Measurements from ENCODE around the gene GPR37L1.

GPR37L1 gene

GRCh38 chr1:202088206-202088605 is 34.5 kb upstream of the GPR37L1 start:
- no peaks in the 10 kb centered on the region for H3K4me1 ChIP-seq (ENCODE audit: control insufficient read depth, insufficient read depth, low read length, unreplicated experiment)

DNA sequence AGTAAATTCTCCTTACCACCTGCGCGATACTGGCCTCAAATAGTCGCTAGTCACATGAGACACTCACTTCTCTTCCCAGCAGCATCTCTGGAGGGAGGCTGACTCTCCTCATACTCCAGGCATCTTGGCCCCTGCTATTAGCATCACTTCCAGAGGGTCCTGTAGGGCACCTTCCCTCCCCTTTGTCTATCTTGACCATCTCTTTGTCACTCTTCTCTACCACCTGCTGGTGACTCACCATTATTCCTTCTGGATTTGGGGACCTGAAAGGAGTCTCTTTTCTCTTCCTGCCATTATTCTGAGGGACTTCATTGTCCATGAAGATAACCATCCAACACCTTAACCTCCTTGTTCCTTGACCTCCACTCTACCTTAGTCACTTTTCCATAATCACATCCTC is 31.7 kb upstream of the GPR37L1 start:
- Histone ChIP-seq H2AFZ (ENCODE audit: low read length, unreplicated experiment) (no peak overlapping the region), H3K79me2 (ENCODE audit: control insufficient read depth, insufficient read depth, low read length, unreplicated experiment) (no peaks in the 10 kb centered on the region), H3K27me3 (ENCODE audit: insufficient read depth, low read length) (no peaks in the 10 kb centered on the region), H3K27ac (ENCODE audit: low read depth, low read length) (no peak overlapping the region), H3K4me3 (ENCODE audit: low read depth, low read length) (no peak overlapping the region), H3K4me1 (ENCODE audit: control insufficient read depth, insufficient read depth, low read length, unreplicated experiment) (no peaks in the 10 kb centered on the region), H3K36me3 (ENCODE audit: insufficient read depth, low read length) (no peaks in the 10 kb centered on the region)

More at GRCh38 chr1:202088206-202088605, 34.5 kb upstream of the GPR37L1 start:
- no peaks in the 10 kb centered on the region for H3K79me2 ChIP-seq (ENCODE audit: control insufficient read depth, insufficient read depth, low read length, unreplicated experiment)
- no peak overlapping the region for H3K27ac ChIP-seq (ENCODE audit: low read depth, low read length)
- no peaks in the 10 kb centered on the region for H3K36me3 ChIP-seq (ENCODE audit: insufficient read depth, low read length)
- H3K4me3 ChIP-seq (ENCODE audit: low read depth, low read length) = no peak overlapping the region
- no peak overlapping the region for H2AFZ ChIP-seq (ENCODE audit: low read length, unreplicated experiment)
- H3K27me3 ChIP-seq (ENCODE audit: insufficient read depth, low read length) = no peaks in the 10 kb centered on the region

DNA sequence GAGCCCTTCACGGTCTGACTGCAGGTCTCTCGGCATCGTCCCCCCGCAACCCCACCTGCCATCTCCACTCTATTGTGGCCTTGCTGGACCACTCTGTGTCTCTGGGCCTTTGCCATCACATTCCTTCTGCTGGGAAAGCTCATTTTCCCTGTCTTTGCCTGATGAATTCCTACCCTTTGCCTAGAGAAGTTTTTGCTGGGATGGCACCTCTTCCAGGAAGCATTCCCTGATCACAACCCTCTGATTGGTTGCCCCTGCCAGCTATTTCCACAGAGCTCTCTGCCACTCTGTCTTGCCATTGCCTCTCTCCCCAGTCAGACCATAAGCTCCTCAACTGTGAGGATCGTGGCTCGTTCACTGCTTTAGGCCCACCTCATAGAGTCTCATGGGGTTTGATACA is 28.9 kb upstream of the GPR37L1 start:
- Histone ChIP-seq H3K79me2 (ENCODE audit: control insufficient read depth, insufficient read depth, low read length, unreplicated experiment) (no peaks in the 10 kb centered on the region), H2AFZ (ENCODE audit: low read length, unreplicated experiment) (no peak overlapping the region), H3K27ac (ENCODE audit: low read depth, low read length) (no peak overlapping the region), H3K4me3 (ENCODE audit: low read depth, low read length) (no peak overlapping the region), H3K36me3 (ENCODE audit: insufficient read depth, low read length) (no peaks in the 10 kb centered on the region), H3K27me3 (ENCODE audit: insufficient read depth, low read length) (no peaks in the 10 kb centered on the region), H3K4me1 (ENCODE audit: control insufficient read depth, insufficient read depth, low read length, unreplicated experiment) (no peaks in the 10 kb centered on the region)

DNA sequence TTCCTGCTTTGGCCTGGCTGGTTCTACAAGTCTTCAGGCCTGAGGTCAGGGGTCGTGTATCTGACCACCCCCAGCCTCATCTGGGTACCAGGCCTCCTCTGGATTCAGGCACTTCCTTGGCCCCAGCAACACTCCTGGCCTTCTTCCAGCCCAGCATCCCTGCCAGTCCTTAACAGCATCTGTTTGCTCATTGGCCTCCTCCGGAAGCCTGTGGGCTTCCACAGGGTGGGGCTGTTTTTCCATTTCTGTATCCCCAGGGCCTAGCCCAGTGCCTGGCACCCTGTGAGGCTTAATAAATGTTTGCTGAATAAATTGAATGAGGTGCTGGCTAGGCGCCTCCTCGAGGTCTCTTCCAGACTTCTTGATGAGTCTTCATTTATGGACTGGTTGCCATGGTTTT is 21.5 kb upstream of the GPR37L1 start:
- Histone ChIP-seq H2AFZ (ENCODE audit: low read length, unreplicated experiment) (no peak overlapping the region), H3K4me3 (ENCODE audit: low read depth, low read length) (no peak overlapping the region), H3K27me3 (ENCODE audit: insufficient read depth, low read length) (no peaks in the 10 kb centered on the region), H3K4me1 (ENCODE audit: control insufficient read depth, insufficient read depth, low read length, unreplicated experiment) (peaks cover 11% of the 10 kb centered on the region), H3K36me3 (ENCODE audit: insufficient read depth, low read length) (no peaks in the 10 kb centered on the region), H3K27ac (ENCODE audit: low read depth, low read length) (no peak overlapping the region), H3K79me2 (ENCODE audit: control insufficient read depth, insufficient read depth, low read length, unreplicated experiment) (no peaks in the 10 kb centered on the region)

- H3K4me3 ChIP-seq (ENCODE audit: low read depth, low read length) = no peak overlapping the region
- H3K79me2 ChIP-seq (ENCODE audit: control insufficient read depth, insufficient read depth, low read length, unreplicated experiment) = no peaks in the 10 kb centered on the region
- H3K27ac ChIP-seq (ENCODE audit: low read depth, low read length) = no peak overlapping the region
- H2AFZ ChIP-seq (ENCODE audit: low read length, unreplicated experiment) = no peak overlapping the region
- H3K36me3 ChIP-seq (ENCODE audit: insufficient read depth, low read length) = no peaks in the 10 kb centered on the region
- no peaks in the 10 kb centered on the region for H3K27me3 ChIP-seq (ENCODE audit: insufficient read depth, low read length)
- peaks cover 15% of the 10 kb centered on the region for H3K4me1 ChIP-seq (ENCODE audit: control insufficient read depth, insufficient read depth, low read length, unreplicated experiment)
Measured at GRCh38 chr1:202104073-202104472, 18.6 kb upstream of the GPR37L1 start.

GRCh38 chr1:202105571-202106339 is 17.0 kb upstream of the GPR37L1 start:
- H3K27ac ChIP-seq (ENCODE audit: low read depth, low read length) = no peak overlapping the region
- no peaks in the 10 kb centered on the region for H3K36me3 ChIP-seq (ENCODE audit: insufficient read depth, low read length)
- no peaks in the 10 kb centered on the region for H3K27me3 ChIP-seq (ENCODE audit: insufficient read depth, low read length)
- H3K79me2 ChIP-seq (ENCODE audit: control insufficient read depth, insufficient read depth, low read length, unreplicated experiment) = no peaks in the 10 kb centered on the region
- peak overlapping the region; percentile 55 for H2AFZ ChIP-seq (ENCODE audit: low read length, unreplicated experiment)
- H3K4me1 ChIP-seq (ENCODE audit: control insufficient read depth, insufficient read depth, low read length, unreplicated experiment) = peaks cover 15% of the 10 kb centered on the region
- H3K4me3 ChIP-seq (ENCODE audit: low read depth, low read length) = no peak overlapping the region

DNA sequence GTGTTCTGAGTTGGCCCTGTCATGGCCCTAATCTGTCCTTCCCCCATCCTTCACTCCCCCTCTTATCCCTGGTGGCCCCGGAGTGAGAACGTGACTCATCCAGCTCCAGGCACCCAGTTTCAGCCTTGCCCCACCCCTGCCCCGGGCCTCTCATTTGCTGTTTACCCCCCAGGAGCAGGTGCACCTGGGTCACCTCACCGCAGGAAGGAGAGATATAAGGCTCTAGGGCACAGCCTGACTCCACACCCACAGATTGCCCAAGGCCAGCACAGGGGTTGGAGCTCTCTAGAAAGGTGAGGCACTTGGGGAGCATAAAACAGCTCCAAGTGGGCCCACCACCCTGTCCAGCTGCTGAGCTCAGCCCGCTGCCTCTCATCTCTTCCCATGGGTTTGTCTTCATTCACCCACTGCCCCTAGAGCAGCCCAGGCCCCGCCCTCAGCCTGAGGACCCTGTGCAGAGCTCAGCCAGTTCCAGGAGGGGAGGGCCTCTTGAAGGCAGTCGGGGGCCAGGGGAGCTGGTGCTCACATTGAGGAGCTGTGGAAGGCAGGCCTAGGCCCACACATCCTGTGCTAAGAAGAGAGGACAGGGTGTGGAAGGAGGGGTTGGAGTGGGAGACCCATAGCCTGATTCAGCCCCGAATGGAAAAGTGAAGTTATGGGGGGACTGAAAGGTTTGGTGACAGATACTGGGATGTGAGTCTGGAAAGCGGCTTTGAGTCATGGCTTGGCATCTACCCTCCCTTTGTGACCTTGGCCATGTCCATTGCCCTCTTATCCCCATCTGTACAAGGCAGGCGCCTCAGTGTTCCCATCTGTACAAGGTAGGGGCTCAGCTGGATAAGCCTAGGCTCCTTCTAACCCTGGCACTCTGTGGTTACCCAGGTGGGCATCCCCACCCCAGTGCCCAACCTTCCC is 16.1 kb upstream of the GPR37L1 start:
- Histone ChIP-seq H3K36me3 (ENCODE audit: insufficient read depth, low read length) (no peaks in the 10 kb centered on the region), H3K27ac (ENCODE audit: low read depth, low read length) (no peak overlapping the region), H3K4me3 (ENCODE audit: low read depth, low read length) (no peak overlapping the region), H2AFZ (ENCODE audit: low read length, unreplicated experiment) (no peak overlapping the region), H3K4me1 (ENCODE audit: control insufficient read depth, insufficient read depth, low read length, unreplicated experiment) (peaks cover 15% of the 10 kb centered on the region), H3K79me2 (ENCODE audit: control insufficient read depth, insufficient read depth, low read length, unreplicated experiment) (no peaks in the 10 kb centered on the region), H3K27me3 (ENCODE audit: insufficient read depth, low read length) (no peaks in the 10 kb centered on the region)

GRCh38 chr1:202107321-202107761 is 15.4 kb upstream of the GPR37L1 start:
- H3K4me1 ChIP-seq (ENCODE audit: control insufficient read depth, insufficient read depth, low read length, unreplicated experiment) = peaks cover 15% of the 10 kb centered on the region

GRCh38 chr1:202107801-202108731 is 14.7 kb upstream of the GPR37L1 start:
- H3K79me2 ChIP-seq (ENCODE audit: control insufficient read depth, insufficient read depth, low read length, unreplicated experiment) = no peaks in the 10 kb centered on the region
- peaks cover 19% of the 10 kb centered on the region for H3K4me1 ChIP-seq (ENCODE audit: control insufficient read depth, insufficient read depth, low read length, unreplicated experiment)
- H3K36me3 ChIP-seq (ENCODE audit: insufficient read depth, low read length) = no peaks in the 10 kb centered on the region
- no peak overlapping the region for H3K27ac ChIP-seq (ENCODE audit: low read depth, low read length)
- H3K27me3 ChIP-seq (ENCODE audit: insufficient read depth, low read length) = no peaks in the 10 kb centered on the region
- H2AFZ ChIP-seq (ENCODE audit: low read length, unreplicated experiment) = no peak overlapping the region
- no peak overlapping the region for H3K4me3 ChIP-seq (ENCODE audit: low read depth, low read length)

More at GRCh38 chr1:202107321-202107761, 15.4 kb upstream of the GPR37L1 start:
- Histone ChIP-seq H3K27ac (ENCODE audit: low read depth, low read length) (no peak overlapping the region), H2AFZ (ENCODE audit: low read length, unreplicated experiment) (no peak overlapping the region), H3K79me2 (ENCODE audit: control insufficient read depth, insufficient read depth, low read length, unreplicated experiment) (no peaks in the 10 kb centered on the region), H3K4me3 (ENCODE audit: low read depth, low read length) (no peak overlapping the region), H3K36me3 (ENCODE audit: insufficient read depth, low read length) (no peaks in the 10 kb centered on the region), H3K27me3 (ENCODE audit: insufficient read depth, low read length) (no peaks in the 10 kb centered on the region)

DNA sequence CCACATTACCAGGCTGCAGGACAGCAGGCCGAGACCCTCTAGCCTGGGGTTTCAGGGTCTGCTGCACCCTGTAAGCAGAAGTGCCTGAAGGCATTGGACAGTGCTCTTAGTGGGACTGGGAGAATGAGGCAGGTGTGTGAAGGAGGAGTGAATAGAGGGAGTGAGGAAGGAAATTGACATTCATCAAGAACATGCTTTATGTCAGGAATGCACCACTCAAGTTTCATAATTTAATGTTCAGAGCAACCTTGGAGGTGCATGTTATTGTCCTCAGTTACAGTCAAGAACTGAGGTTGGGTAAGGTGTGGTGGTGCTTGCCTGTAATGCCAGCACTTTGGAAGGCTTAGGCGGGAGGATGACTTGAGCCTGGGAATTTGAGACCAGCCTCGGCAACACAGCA is 11.7 kb upstream of the GPR37L1 start:
- no peak overlapping the region for H3K4me3 ChIP-seq (ENCODE audit: low read depth, low read length)
- no peaks in the 10 kb centered on the region for H3K27me3 ChIP-seq (ENCODE audit: insufficient read depth, low read length)
- peaks cover 13% of the 10 kb centered on the region for H3K4me1 ChIP-seq (ENCODE audit: control insufficient read depth, insufficient read depth, low read length, unreplicated experiment)
- H3K27ac ChIP-seq (ENCODE audit: low read depth, low read length) = no peak overlapping the region
- H2AFZ ChIP-seq (ENCODE audit: low read length, unreplicated experiment) = no peak overlapping the region
- no peaks in the 10 kb centered on the region for H3K79me2 ChIP-seq (ENCODE audit: control insufficient read depth, insufficient read depth, low read length, unreplicated experiment)
- no peaks in the 10 kb centered on the region for H3K36me3 ChIP-seq (ENCODE audit: insufficient read depth, low read length)

All from ACC112 (cell line).